Pulmonary artery endothelial cell (primary cell): ENCODE measurements around the gene KRT81. TPM values are rescaled to one million over a fixed set of nuclear protein-coding genes. Genes with fewer than 3 reads are reported as not detected.
"Not testable (repeated sequence)": the region's sequence is repeated elsewhere in the genome, so short reads cannot be mapped to it uniquely, and the experiment has no call there.

Source experiments
- DNase-seq: peaks from one replicate; pipeline ENCODE4 v3.0.0-alpha.2; 2011; ENCODE audit warnings: low read depth, low spot score
- total RNA-seq: library from RNA; depleted of rRNA; stranded (reverse); fragments of >200 nt; gene quantifications from 2 replicates; pipeline ENCODE4 v1.2.3, GENCODE V29; 2014

The KRT81 gene
- total RNA-seq, 1 donor from 2014 or later: not detected

- DNase-seq: no peak
Observed at GRCh38 chr12:52296572-52297215, 5.4 kb upstream of the KRT81 start.

- DNase-seq: no peak
Observed at GRCh38 chr12:52295663-52296062, 4.3 kb upstream of the KRT81 start.

- no peak for DNase-seq
Observed at GRCh38 chr12:52294803-52295202, 3.5 kb upstream of the KRT81 start.

- no peak for DNase-seq
Observed at GRCh38 chr12:52293926-52294325, 2.6 kb upstream of the KRT81 start.

- not testable (repeated sequence) for DNase-seq
Observed at GRCh38 chr12:52290483-52291134, 725 bp downstream of the KRT81 start.

- not testable (repeated sequence) for DNase-seq
Observed at GRCh38 chr12:52287816-52288805, 3.2 kb downstream of the KRT81 start.

- DNase-seq: not testable (repeated sequence)
Observed at GRCh38 chr12:52286857-52287785, 4.2 kb downstream of the KRT81 start.

GRCh38 chr12:52285851-52286530 lies 5.3 kb downstream of the KRT81 start:
- DNase-seq: no peak

- no peak for DNase-seq
Observed at GRCh38 chr12:52285172-52285745, 6.1 kb downstream of the KRT81 start.

- no peak for DNase-seq
Observed at GRCh38 chr12:52284562-52285171, 6.7 kb downstream of the KRT81 start.

GRCh38 chr12:52280796-52281560 lies 10.4 kb downstream of the KRT81 start:
- no peak for DNase-seq

GRCh38 chr12:52280319-52280795 lies 11.0 kb downstream of the KRT81 start:
- no peak for DNase-seq

- DNase-seq: no peak
Observed at GRCh38 chr12:52279422-52280318, 11.7 kb downstream of the KRT81 start.

GRCh38 chr12:52278575-52279421 lies 12.5 kb downstream of the KRT81 start:
- DNase-seq: no peak

GRCh38 chr12:52277486-52278245 lies 13.7 kb downstream of the KRT81 start:
- no peak for DNase-seq

GRCh38 chr12:52275686-52276085 lies 15.6 kb downstream of the KRT81 start:
- no peak for DNase-seq
